Thoracic aorta (tissue), 2 donors: ENCODE data around the gene PCED1A. TPM values are rescaled to one million over a fixed set of nuclear protein-coding genes. Genes with fewer than 3 reads are reported as not detected.
A peak's percentile ranks its signal among the peaks of the same experiment; 100 is the strongest.

Source experiments
- ATAC-seq: fragments of 150-250 bp; one replicate; pipeline ENCODE4 v1.8.0; 2017; ENCODE audit warnings: low read depth; ENCODE audit not compliant: insufficient number of reproducible peaks, low FRiP score
- DNase-seq: peaks from one replicate; pipeline ENCODE4 v3.0.0-alpha.2; 2020; ENCODE audit warnings: low spot score
- H3K27ac ChIP-seq, 2 donors: fragments of 200-600 bp; sonication (generic); 1 replicate in 1 of 2; 2 replicates in 1 of 2; pipeline ENCODE4 v1.5.1; 2016; ENCODE audit warnings: mild to moderate bottlenecking in 2 of 2, moderate library complexity in 2 of 2
- H3K27me3 ChIP-seq: fragments of 200-600 bp; sonication (generic); replicated peaks from 2 replicates; pipeline ENCODE4 v1.6.0; 2016; ENCODE audit warnings: mild to moderate bottlenecking; ENCODE audit not compliant: insufficient read depth
- H3K36me3 ChIP-seq: fragments of 200-600 bp; sonication (generic); one replicate; pipeline ENCODE4 v1.5.1; 2016
- H3K4me1 ChIP-seq, 2 donors: fragments of 200-600 bp; sonication (generic); 1 replicate in 1 of 2; 2 replicates in 1 of 2; pipeline versions ENCODE4 v1.5.1 to v1.6.0; 2016; ENCODE audit warnings: low read depth in 2 of 2, mild to moderate bottlenecking in 1 of 2; ENCODE audit not compliant: control insufficient read depth in 1 of 2
- H3K4me3 ChIP-seq: fragments of 200-600 bp; sonication (generic); 2 replicates; pipeline ENCODE4 v1.5.1; 2016; ENCODE audit warnings: mild to moderate bottlenecking
- H3K9me3 ChIP-seq: fragments of 200-600 bp; sonication (generic); 2 replicates; pipeline ENCODE4 v1.5.1; 2016
- total RNA-seq, 2 donors: library from RNA; depleted of rRNA; stranded (reverse); fragments of >200 nt; gene quantifications; one replicate each; pipeline versions ENCODE4 v1.1.0 to v1.2.3, GENCODE V29; 2016
- TF ChIP-seq, protein P1 (sequence below): fragments of 200-600 bp; sonication (generic); IDR thresholded peaks from one replicate; pipeline ENCODE4 v1.5.1; 2019; ENCODE audit warnings: antibody characterized with exemption

Gene PCED1A
- total RNA-seq, 2 donors from 2014 or later: 40.6 to 44.3 TPM

DNA sequence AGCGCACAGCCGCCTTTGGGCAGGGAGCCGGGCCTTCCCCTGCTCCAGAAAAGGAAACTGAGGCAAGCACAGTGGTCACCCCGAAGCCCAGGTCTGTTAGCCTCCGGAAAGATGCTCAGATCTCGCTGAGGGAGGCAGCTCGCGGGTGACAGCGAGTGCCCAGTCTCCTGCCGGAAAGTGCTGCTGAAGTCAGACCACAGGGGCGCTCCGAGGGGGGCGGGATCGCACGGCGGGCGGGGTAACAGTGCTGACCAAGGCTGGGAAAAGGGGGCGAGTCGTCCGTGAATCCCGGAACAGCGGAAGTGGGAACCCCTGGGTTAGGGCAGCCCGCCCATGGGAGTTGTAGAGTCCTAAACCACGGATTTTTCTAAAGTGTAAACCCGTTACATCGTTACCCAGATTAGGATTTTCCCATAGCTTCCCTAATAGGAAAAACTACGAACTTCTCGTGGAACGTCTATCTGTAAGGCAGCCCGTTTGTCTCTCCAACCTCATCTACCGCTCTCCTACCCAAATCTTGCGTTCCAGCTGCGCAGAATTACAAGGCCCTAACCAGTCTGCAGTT is 594 bp upstream of the PCED1A start:
- TF ChIP-seq, protein P1, sequence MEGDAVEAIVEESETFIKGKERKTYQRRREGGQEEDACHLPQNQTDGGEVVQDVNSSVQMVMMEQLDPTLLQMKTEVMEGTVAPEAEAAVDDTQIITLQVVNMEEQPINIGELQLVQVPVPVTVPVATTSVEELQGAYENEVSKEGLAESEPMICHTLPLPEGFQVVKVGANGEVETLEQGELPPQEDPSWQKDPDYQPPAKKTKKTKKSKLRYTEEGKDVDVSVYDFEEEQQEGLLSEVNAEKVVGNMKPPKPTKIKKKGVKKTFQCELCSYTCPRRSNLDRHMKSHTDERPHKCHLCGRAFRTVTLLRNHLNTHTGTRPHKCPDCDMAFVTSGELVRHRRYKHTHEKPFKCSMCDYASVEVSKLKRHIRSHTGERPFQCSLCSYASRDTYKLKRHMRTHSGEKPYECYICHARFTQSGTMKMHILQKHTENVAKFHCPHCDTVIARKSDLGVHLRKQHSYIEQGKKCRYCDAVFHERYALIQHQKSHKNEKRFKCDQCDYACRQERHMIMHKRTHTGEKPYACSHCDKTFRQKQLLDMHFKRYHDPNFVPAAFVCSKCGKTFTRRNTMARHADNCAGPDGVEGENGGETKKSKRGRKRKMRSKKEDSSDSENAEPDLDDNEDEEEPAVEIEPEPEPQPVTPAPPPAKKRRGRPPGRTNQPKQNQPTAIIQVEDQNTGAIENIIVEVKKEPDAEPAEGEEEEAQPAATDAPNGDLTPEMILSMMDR: no peak
- DNase-seq (peak; percentile 51), ATAC-seq (peak; percentile 19)
- no peaks in the 10 kb centered on the region for H3K9me3 ChIP-seq
- no peaks in the 10 kb centered on the region for H3K27me3 ChIP-seq
- H3K4me1 ChIP-seq: peaks cover 0 to 19% of the 10 kb centered on the region in 2 donors
- H3K27ac ChIP-seq: peak overlapping the region; percentile 78 to 92
- H3K4me3 ChIP-seq: peak overlapping the region; percentile 98
- no peaks in the 10 kb centered on the region for H3K36me3 ChIP-seq

DNA sequence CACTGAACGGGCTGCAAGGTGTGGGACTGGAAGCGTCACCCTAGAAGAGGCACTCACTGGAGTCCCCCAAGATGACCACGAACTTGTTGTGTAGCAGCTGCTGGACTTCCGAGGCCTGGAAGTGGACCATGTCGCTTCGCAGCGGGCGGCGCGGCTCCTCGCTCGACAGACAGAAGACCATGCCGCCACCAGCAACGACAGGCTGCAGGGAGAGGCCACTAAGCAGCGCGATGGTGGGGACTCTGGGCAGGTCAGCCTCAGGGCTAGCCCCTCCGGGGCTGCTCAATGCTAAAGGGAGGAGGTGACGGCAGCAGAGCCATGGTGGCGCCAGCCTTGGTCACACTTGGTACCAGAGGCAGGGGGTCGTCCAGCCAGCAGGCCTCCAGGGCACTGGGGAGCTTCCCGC is 720 bp downstream of the PCED1A start:
- DNase-seq (no peak), ATAC-seq (no peak)
- peak overlapping the region in 1 of 2 donors; percentile 80 for H3K27ac ChIP-seq
- peak overlapping the region; percentile 98 for H3K4me3 ChIP-seq
- TF ChIP-seq, protein P1: no peak
- no peaks in the 10 kb centered on the region for H3K36me3 ChIP-seq
- no peaks in the 10 kb centered on the region for H3K9me3 ChIP-seq
- H3K27me3 ChIP-seq: no peaks in the 10 kb centered on the region
- peaks cover 0 to 19% of the 10 kb centered on the region in 2 donors for H3K4me1 ChIP-seq

DNA sequence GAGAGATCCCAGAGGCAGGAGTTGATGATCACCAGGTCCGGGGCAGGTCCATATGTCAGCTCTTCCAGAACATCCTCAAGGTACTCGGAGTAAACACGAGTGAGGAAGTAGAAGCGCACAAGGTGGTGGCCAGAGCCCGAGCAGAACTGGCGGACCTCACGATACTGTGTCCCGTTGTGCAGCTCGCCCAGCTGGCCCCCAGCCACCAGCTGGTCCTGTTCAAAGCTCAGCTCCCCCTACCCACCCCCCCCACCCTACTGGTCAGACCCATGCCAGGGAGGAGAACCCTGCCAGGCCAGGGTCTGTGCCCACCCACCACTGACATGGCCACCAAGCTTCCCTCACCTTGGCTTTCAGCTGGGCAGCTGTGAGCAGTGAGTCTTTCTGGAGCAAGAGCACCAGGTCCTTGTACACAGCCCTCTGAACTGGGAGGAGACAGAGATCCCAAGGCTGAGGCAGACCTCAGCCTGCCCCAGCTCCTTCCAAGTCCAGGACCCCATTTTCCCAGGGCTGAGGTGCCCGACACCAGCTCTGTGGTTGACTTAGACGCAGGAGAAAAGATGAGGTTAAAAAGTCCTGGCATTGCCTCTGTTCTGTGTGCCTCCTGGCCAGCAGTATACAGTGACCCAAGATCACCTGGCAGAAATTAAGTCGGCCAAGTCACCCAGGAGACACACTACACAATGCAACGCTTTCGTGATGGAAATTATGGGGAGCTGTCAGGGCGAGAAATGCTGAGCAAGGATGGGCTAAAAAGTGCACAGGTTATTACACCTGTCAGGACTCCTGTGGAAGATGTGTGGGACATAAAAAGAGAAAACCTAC is 1.4 kb downstream of the PCED1A start:
- DNase-seq (no peak), ATAC-seq (no peak)
- Histone ChIP-seq H3K4me3 (no peak overlapping the region), H3K27me3 (no peaks in the 10 kb centered on the region), H3K9me3 (no peaks in the 10 kb centered on the region), H3K4me1 (peaks cover 0 to 19% of the 10 kb centered on the region in 2 donors), H3K36me3 (no peaks in the 10 kb centered on the region), H3K27ac (no peak overlapping the region)
- TF ChIP-seq, protein P1: no peak

DNA sequence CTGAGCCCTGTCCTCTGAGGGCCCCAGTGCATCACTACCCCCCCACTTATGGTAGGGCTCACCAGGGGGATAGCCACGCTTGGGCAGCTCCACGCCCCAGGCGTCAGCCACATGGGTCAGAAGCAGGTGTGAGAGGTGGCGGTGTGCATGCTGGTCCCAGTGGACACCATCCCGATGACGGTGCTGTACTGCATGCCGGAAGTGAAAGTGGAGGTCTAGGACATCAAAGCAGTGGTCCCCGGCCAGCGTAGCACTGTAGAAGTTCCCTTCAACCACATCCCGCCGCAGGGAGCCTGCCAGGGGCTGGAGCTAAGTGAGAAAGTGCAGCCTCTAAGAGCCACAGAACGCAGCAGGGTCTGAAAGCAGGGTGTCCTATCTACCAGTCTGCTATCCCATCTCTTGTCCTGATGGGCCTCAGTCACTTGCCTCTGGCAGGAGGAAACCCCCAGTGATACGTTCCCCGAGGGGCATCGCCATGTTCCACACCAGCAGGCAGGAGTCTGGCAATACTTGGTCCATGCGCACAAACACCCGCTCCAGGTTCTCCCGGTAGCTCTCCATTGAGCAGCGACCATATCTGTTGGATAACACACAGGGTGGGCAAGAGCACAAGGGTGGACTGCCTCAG is 2.2 kb downstream of the PCED1A start:
- TF ChIP-seq, protein P1: no peak
- no peaks in the 10 kb centered on the region for H3K36me3 ChIP-seq
- ATAC-seq: no peak

More for the DNA sequence above, 2.2 kb downstream of the PCED1A start:
- Histone ChIP-seq H3K27ac (no peak overlapping the region), H3K9me3 (no peaks in the 10 kb centered on the region), H3K4me1 (peaks cover 0 to 19% of the 10 kb centered on the region in 2 donors), H3K27me3 (no peaks in the 10 kb centered on the region), H3K4me3 (no peak overlapping the region)
- no peak for DNase-seq
